ENCODE measurements around the gene FITM2.

- no peak for TF ChIP-seq CTCF (IDR thresholded peaks at IDR 0.05)
- TF ChIP-seq POLR2A (IDR thresholded peaks at IDR 0.05): no peak
Observed at GRCh38 chr20:44255942-44256341, 55.1 kb downstream of the FITM2 start.

Data from heart left ventricle (tissue), 13 donors.